NCI-H1105 (cell line): ENCODE results near the gene TSPAN17.
"Not testable (repeated sequence)": the region's sequence is repeated elsewhere in the genome, so short reads cannot be mapped to it uniquely, and the experiment has no call there.

ENCODE experiments used
- DNase-seq: peaks from one replicate; lab custom pipeline; 2025; lab: John Stamatoyannopoulos, UW

The TSPAN17 gene

GRCh38 chr5:176680226-176680563 lies 32.9 kb downstream of the TSPAN17 start:
- no peak for DNase-seq

- no peak for DNase-seq
Measured at GRCh38 chr5:176682016-176682531, 34.8 kb downstream of the TSPAN17 start.

GRCh38 chr5:176685010-176685409 lies 37.7 kb downstream of the TSPAN17 start:
- DNase-seq, result no peak

GRCh38 chr5:176687247-176687646 lies 40.0 kb downstream of the TSPAN17 start:
- no peak for DNase-seq

- DNase-seq, result no peak
Measured at GRCh38 chr5:176687881-176688280, 40.6 kb downstream of the TSPAN17 start.

GRCh38 chr5:176690911-176691310 lies 43.6 kb downstream of the TSPAN17 start:
- no peak for DNase-seq

- DNase-seq, result no peak
Measured at GRCh38 chr5:176691524-176691923, 44.2 kb downstream of the TSPAN17 start.

GRCh38 chr5:176692326-176692725 lies 45.0 kb downstream of the TSPAN17 start:
- DNase-seq, result no peak

- DNase-seq, result peak; percentile 48
Measured at GRCh38 chr5:176692839-176693476, 45.7 kb downstream of the TSPAN17 start.

- DNase-seq, result no peak
Measured at GRCh38 chr5:176693477-176693851, 46.2 kb downstream of the TSPAN17 start.

GRCh38 chr5:176694146-176694545 lies 46.9 kb downstream of the TSPAN17 start:
- DNase-seq, result no peak

GRCh38 chr5:176694631-176695030 lies 47.3 kb downstream of the TSPAN17 start:
- no peak for DNase-seq

GRCh38 chr5:176695073-176695472 lies 47.8 kb downstream of the TSPAN17 start:
- no peak for DNase-seq

GRCh38 chr5:176697267-176697933 lies 50.1 kb downstream of the TSPAN17 start:
- no peak for DNase-seq

- no peak for DNase-seq
Measured at GRCh38 chr5:176697934-176698538, 50.8 kb downstream of the TSPAN17 start.

- DNase-seq, result not testable (repeated sequence)
Measured at GRCh38 chr5:176699446-176699845, 52.2 kb downstream of the TSPAN17 start.

GRCh38 chr5:176700239-176700847 lies 53.1 kb downstream of the TSPAN17 start:
- no peak for DNase-seq

GRCh38 chr5:176702671-176703641 lies 55.7 kb downstream of the TSPAN17 start:
- DNase-seq, result no peak

GRCh38 chr5:176703857-176704256 lies 56.6 kb downstream of the TSPAN17 start:
- no peak for DNase-seq

GRCh38 chr5:176704355-176704754 lies 57.1 kb downstream of the TSPAN17 start:
- no peak for DNase-seq

GRCh38 chr5:176704817-176705216 lies 57.5 kb downstream of the TSPAN17 start:
- no peak for DNase-seq
